ENCODE data around the gene UBAP2L. TPM values are rescaled to one million over a fixed set of nuclear protein-coding genes. Genes with fewer than 3 reads are reported as not detected.
A peak's percentile ranks its signal among the peaks of the same experiment; 100 is the strongest.

The UBAP2L gene
- total and polyA plus RNA-seq, 7 donors = 23.4 to 80.8 (median 51.7) TPM

DNA sequence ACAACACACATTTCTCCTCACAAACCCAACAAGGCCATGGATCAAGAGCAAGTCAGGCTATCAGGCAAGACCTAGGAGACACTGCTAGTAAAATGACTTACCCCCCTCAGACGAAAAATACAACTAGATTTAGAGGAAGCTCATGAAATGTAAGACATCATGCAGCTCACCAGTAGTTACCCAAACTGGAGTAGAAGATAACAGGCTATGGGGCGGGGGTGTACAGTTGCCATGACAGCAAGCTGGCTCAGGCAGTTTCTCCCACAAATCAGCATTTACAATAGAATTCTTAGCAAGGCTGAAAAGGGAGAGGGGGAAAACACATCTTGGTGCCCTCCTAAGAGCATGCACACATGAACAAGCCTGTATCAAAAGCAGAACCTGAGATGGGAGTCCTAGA lies 42.7 kb upstream of the UBAP2L start:
- Histone ChIP-seq H3K27ac (peak overlapping the region in 1 of 4 donors; percentile 16), H3K4me3 (no peak overlapping the region), H3K9me3 (no peaks in the 10 kb centered on the region), H3K36me3 (peaks cover 2 to 27% (median 7%) of the 10 kb centered on the region in 4 donors), H3K4me1 (peaks cover 0 to 70% (median 63%) of the 10 kb centered on the region in 4 donors), H3K27me3 (no peaks in the 10 kb centered on the region)
- intact Hi-C loops (cut with DNase I) = no loop called here
- TF ChIP-seq, protein P1, sequence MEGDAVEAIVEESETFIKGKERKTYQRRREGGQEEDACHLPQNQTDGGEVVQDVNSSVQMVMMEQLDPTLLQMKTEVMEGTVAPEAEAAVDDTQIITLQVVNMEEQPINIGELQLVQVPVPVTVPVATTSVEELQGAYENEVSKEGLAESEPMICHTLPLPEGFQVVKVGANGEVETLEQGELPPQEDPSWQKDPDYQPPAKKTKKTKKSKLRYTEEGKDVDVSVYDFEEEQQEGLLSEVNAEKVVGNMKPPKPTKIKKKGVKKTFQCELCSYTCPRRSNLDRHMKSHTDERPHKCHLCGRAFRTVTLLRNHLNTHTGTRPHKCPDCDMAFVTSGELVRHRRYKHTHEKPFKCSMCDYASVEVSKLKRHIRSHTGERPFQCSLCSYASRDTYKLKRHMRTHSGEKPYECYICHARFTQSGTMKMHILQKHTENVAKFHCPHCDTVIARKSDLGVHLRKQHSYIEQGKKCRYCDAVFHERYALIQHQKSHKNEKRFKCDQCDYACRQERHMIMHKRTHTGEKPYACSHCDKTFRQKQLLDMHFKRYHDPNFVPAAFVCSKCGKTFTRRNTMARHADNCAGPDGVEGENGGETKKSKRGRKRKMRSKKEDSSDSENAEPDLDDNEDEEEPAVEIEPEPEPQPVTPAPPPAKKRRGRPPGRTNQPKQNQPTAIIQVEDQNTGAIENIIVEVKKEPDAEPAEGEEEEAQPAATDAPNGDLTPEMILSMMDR (IDR thresholded peaks at IDR 0.05) = no peak
- no peak for TF ChIP-seq EP300 (IDR thresholded peaks at IDR 0.05)
- WGBS, 2 donors = 41 to 57% methylated on average over 2 of the region's 2 CpGs
- DNase-seq = no peak

DNA sequence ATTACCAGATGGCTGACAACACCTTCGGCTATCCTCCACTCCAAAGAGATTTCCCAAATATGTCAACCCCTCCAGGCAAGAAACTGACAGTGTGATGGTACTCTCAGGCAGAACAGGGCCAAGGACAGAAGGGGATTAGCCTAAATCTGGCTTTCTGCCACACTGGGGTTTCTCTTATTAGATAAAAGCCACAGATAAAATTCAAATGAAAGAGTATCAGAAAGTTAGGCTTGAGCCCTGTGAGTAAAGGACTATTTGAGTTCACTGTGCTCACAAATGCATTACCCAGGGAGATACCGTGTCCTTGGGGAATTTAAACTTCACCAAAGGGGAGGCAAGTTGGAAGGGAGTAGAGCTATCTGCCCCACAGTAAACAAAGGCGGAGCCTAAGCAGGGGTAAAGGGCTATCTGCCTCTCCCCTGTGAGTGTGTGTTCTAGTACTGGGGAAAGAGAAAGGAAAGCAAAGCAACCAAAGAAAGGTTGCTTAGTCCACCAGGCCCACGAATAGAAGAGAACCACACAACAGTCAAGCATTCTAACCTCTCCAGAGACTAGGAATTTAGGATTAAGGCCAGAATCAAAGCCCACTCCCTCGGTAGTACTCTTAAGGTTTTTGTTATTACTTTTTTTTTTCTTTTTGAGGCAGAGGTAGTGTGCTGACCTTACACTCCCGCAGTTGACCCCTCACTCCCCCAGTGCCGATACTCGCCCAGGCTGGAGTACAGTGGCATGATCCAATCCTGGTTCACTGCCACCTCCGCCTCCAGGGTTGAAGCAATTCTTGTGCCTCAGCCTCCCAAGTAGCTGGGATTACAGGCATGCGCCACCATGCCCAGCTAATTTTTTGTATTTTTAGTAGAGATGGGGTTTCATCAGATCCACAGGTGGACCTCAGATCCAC lies 41.6 kb upstream of the UBAP2L start:
- TF ChIP-seq POLR2A (IDR thresholded peaks at IDR 0.05) = no peak
- TF ChIP-seq POLR2AphosphoS5 (IDR thresholded peaks at IDR 0.05) = no peak
- no peak for TF ChIP-seq EP300 (IDR thresholded peaks at IDR 0.05)
- TF ChIP-seq, protein P1 (IDR thresholded peaks at IDR 0.05) = no peak
- 41 to 64% methylated on average over 10 of the region's 10 CpGs for WGBS, 2 donors
- no peaks in the 10 kb centered on the region for H3K9me3 ChIP-seq
- H3K27me3 ChIP-seq = no peaks in the 10 kb centered on the region
- peaks cover 0 to 76% (median 65%) of the 10 kb centered on the region in 4 donors for H3K4me1 ChIP-seq
- peaks cover 0 to 16% (median 6%) of the 10 kb centered on the region in 4 donors for H3K36me3 ChIP-seq
- DNase-seq = no peak
- peak overlapping the region in 1 of 4 donors; percentile 5 for H3K27ac ChIP-seq
- intact Hi-C loops (cut with DNase I) = no loop called here
- H3K4me3 ChIP-seq = no peak overlapping the region

DNA sequence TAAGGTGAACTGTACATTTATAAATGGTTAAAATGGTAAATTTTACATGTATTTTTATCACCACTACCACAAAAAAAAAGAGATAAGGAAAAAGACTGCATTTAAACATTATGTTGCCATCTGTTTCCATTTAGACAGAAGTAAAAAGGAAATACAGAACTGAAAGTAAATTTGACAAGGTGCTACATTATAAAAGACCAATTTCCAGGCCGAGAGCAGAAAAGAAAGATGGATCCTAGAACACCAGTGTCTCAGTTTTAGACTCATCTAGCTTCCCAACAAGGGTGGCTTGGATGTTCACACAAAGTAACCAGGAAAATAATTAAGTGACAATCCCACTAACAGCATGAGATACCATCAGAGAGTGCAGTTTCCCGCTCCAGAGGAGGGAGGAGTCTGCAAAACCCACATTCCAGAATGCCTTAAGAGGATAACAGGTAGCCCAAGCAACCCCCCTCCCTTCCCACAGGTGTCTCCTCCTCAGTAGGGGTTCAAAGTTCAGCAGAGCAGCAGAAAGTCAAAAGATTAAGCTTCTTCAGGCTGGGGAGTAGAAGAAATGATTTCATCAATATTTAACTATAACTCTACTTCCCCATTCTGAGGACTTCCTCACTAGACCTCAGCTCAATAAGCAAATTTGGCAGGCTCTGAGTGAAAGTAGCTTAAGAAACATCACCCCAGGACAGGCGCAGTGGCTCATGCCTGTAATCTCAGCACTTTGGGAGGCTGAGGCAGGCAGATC lies 40.6 kb upstream of the UBAP2L start:
- H3K4me1 ChIP-seq = peaks cover 0 to 76% (median 65%) of the 10 kb centered on the region in 4 donors
- H3K36me3 ChIP-seq = peaks cover 0 to 7% (median 6%) of the 10 kb centered on the region in 4 donors
- DNase-seq = no peak
- no peak overlapping the region for H3K4me3 ChIP-seq
- H3K9me3 ChIP-seq = no peaks in the 10 kb centered on the region
- TF ChIP-seq, protein P1 (IDR thresholded peaks at IDR 0.05) = no peak
- no peak for TF ChIP-seq POLR2A (IDR thresholded peaks at IDR 0.05)
- no peak for TF ChIP-seq POLR2AphosphoS5 (IDR thresholded peaks at IDR 0.05)
- TF ChIP-seq EP300 (IDR thresholded peaks at IDR 0.05) = no peak
- H3K27me3 ChIP-seq = no peaks in the 10 kb centered on the region
- intact Hi-C loops (cut with DNase I) = no loop called here
- H3K27ac ChIP-seq = peak overlapping the region in 2 of 4 donors; percentile 10 to 25
- 28 to 40% methylated on average over 3 of the region's 3 CpGs for WGBS, 2 donors

DNA sequence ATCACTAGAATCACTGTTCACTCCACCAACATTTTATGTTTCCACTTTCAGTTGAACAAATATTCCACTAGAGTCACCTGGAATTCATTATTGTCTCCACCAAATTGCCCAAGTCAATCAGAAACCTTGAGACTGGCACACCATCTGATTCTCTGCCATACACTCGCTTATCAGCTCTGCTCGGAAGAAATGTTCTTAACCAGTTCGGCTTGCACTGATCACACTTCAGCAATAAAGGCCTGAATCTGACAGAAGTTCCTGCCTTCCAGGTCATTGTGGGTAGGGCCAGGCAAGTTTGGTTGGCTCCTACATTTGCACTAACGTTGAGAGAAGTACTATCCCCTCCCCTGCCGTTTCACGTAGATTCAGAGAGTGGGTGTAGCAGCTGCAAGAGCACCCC lies 38.8 kb upstream of the UBAP2L start:
- peak overlapping the region; percentile 90 to 93 (median 90) for H3K27ac ChIP-seq
- peaks cover 0 to 59% (median 53%) of the 10 kb centered on the region in 4 donors for H3K4me1 ChIP-seq
- no peak for DNase-seq
- no peaks in the 10 kb centered on the region for H3K27me3 ChIP-seq
- 0% methylated on average over 6 of the region's 6 CpGs for WGBS, 2 donors
- TF ChIP-seq EP300 (IDR thresholded peaks at IDR 0.05) = no peak
- no peak for TF ChIP-seq POLR2A (IDR thresholded peaks at IDR 0.05)
- TF ChIP-seq, protein P1 (IDR thresholded peaks at IDR 0.05) = no peak
- TF ChIP-seq POLR2AphosphoS5 (IDR thresholded peaks at IDR 0.05) = peak in 1 of 4 donors; percentile 4
- no peaks in the 10 kb centered on the region for H3K36me3 ChIP-seq
- H3K9me3 ChIP-seq = no peaks in the 10 kb centered on the region
- H3K4me3 ChIP-seq = peak overlapping the region; percentile 78 to 94 (median 81)
- intact Hi-C loops (cut with DNase I) = loop anchor here (2.0 kb wide), 1 partner anchor 39 kb away; the partner anchor contains the start of gene UBAP2L

All from sigmoid colon (tissue), 7 donors.